ENCODE results near the gene C10orf88.

DNA sequence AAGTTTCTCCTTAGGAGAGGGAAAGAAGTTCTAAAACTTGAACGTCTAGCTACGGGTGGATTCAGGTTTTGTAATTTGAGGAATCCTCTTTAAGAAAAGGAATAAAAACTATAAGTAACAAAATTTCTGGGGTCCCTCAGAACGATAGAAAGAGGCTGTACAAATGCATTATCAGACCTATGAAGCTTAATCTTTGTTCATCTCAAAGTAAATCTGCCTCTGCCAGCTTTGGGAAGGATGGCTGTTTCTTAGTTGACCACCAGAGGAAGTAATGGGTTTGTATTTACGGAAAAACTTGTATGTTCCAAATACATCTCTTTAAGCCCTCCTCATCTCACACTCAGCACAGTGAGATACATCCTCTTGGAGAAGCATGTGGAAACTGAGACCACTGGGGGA, 27.0 kb upstream of the C10orf88 start:
- TF ChIP-seq EP300 (IDR thresholded peaks at IDR 0.05), result no peak
- TF ChIP-seq CTCF (IDR thresholded peaks at IDR 0.05), result peak; percentile 25 to 37 (median 28)

All from tibial nerve (tissue), 4 donors.